IMR-90 (cell line): ENCODE data around the gene ARHGEF10L. TPM values are rescaled to one million over a fixed set of nuclear protein-coding genes. Genes with fewer than 3 reads are reported as not detected.

Experiments
- ATAC-seq: fragments of 200-7000 bp; cut with Tn5 transposase; 2 replicates; pipeline ENCODE4 v1.9.1; 2020; ENCODE audit warnings: low read depth, mild to moderate bottlenecking, moderate library complexity
- BruUV-seq: library from RNA; stranded (reverse); fragments of 400-500 nt; replicated peaks from 2 replicates; lab custom pipeline; 2021; lab: Mats Ljungman, UMichigan
- CTCF ChIA-PET: fragments of 300-600 bp; formaldehyde crosslinking; extraction: SDS; loops from one replicate; lab custom pipeline; 2021; ENCODE audit warnings: antibody characterized with exemption; lab: Yijun Ruan, JAX
- POLR2A ChIA-PET: fragments of 300-600 bp; sonication (Branson Sonifier 250); formaldehyde crosslinking; loops from one replicate; lab custom pipeline; 2022; ENCODE audit warnings: antibody characterized with exemption; ENCODE audit not compliant: unreplicated experiment; lab: Charles Lee
- DNase-seq: peaks from one replicate; pipeline ENCODE4 v3.0.0; 2013
- H2AFZ ChIP-seq: replicated peaks from 2 replicates; pipeline ENCODE3; 2013; ENCODE audit warnings: low read length, mild to moderate bottlenecking; ENCODE audit not compliant: poor library complexity
- H2AK5ac ChIP-seq: 2 replicates; pipeline ENCODE4 v1.6.1; 2013; ENCODE audit warnings: low read depth, low read length, inconsistent platforms
- H2AK9ac ChIP-seq: replicated peaks from 2 replicates; pipeline ENCODE3; 2013; ENCODE audit warnings: mild to moderate bottlenecking, low read depth, low read length, moderate library complexity; ENCODE audit not compliant: poor library complexity
- H2BK120ac ChIP-seq: 2 replicates; pipeline ENCODE4 v1.6.1; 2013; ENCODE audit warnings: low read depth, low read length, inconsistent platforms
- H2BK15ac ChIP-seq: 3 replicates; pipeline ENCODE4 v1.6.1; 2013; ENCODE audit warnings: low read depth, low read length, inconsistent platforms
- H2BK20ac ChIP-seq: 2 replicates; pipeline ENCODE4 v1.6.1; 2013; ENCODE audit warnings: low read depth, mild to moderate bottlenecking, inconsistent platforms, low read length, moderate library complexity
- H2BK5ac ChIP-seq: 2 replicates; pipeline ENCODE4 v1.6.1; 2013; ENCODE audit warnings: mild to moderate bottlenecking, low read depth, low read length, inconsistent platforms; ENCODE audit not compliant: poor library complexity, severe bottlenecking
- H3K14ac ChIP-seq: replicated peaks from 2 replicates; pipeline ENCODE4 v1.6.1; 2013; ENCODE audit warnings: low read depth, low read length, inconsistent platforms
- H3K18ac ChIP-seq: 2 replicates; pipeline ENCODE4 v1.6.1; 2013; ENCODE audit warnings: low read depth, low read length, control low read depth
- H3K23ac ChIP-seq: 2 replicates; pipeline ENCODE4 v1.6.1; 2013; ENCODE audit warnings: low read depth, low read length, inconsistent platforms
- H3K27ac ChIP-seq: 2 replicates; pipeline ENCODE4 v1.5.1; 2013; ENCODE audit warnings: mild to moderate bottlenecking, control low read depth, low read length; ENCODE audit not compliant: insufficient read depth
- H3K27me3 ChIP-seq: 2 replicates; pipeline ENCODE4 v1.6.1; 2013; ENCODE audit warnings: low read length; ENCODE audit not compliant: control insufficient read depth, insufficient read depth
- H3K36me3 ChIP-seq: 2 replicates; pipeline ENCODE4 v1.6.1; 2013; ENCODE audit warnings: low read length, mixed read lengths; ENCODE audit not compliant: control insufficient read depth, insufficient read depth
- H3K4ac ChIP-seq: 2 replicates; pipeline ENCODE4 v1.6.1; 2013; ENCODE audit warnings: low read depth, low read length, inconsistent platforms
- H3K4me1 ChIP-seq: 2 replicates; pipeline ENCODE4 v1.6.1; 2013; ENCODE audit warnings: low read length, mixed read lengths; ENCODE audit not compliant: control insufficient read depth, insufficient read depth
- H3K4me2 ChIP-seq: 2 replicates; pipeline ENCODE4 v1.6.1; 2013; ENCODE audit warnings: low read depth, mild to moderate bottlenecking, control low read depth, low read length, moderate library complexity
- H3K4me3 ChIP-seq: 2 replicates; pipeline ENCODE4 v1.5.1; 2013; ENCODE audit warnings: low read depth, mild to moderate bottlenecking, control low read depth, low read length, moderate library complexity; ENCODE audit not compliant: insufficient read depth
- H3K56ac ChIP-seq: 2 replicates; pipeline ENCODE4 v1.6.1; 2013; ENCODE audit warnings: low read length, inconsistent platforms; ENCODE audit not compliant: insufficient read depth; ENCODE audit errors: extremely low read depth
- H3K79me1 ChIP-seq, 2 experiments: 2 replicates each; pipeline ENCODE4 v1.6.1; 2013; ENCODE audit warnings: low read length in 2 of 2, inconsistent platforms in 1 of 2, low read depth in 1 of 2
- H3K9ac ChIP-seq: 2 replicates; pipeline ENCODE4 v1.6.1; 2013; ENCODE audit warnings: low read depth, low read length, control low read depth
- H3K9me1 ChIP-seq: 2 replicates; pipeline ENCODE4 v1.6.1; 2013; ENCODE audit warnings: low read length, inconsistent platforms; ENCODE audit not compliant: insufficient read depth
- H3K9me3 ChIP-seq: 2 replicates; pipeline ENCODE4 v1.6.1; 2013; ENCODE audit warnings: low read length; ENCODE audit not compliant: control insufficient read depth, insufficient read depth
- H4K20me1 ChIP-seq: 2 replicates; pipeline ENCODE4 v1.6.1; 2013; ENCODE audit warnings: low read length, inconsistent platforms; ENCODE audit not compliant: insufficient read depth
- H4K5ac ChIP-seq: 2 replicates; pipeline ENCODE4 v1.6.1; 2013; ENCODE audit warnings: mild to moderate bottlenecking, low read depth, low read length, control low read depth
- H4K8ac ChIP-seq, 2 experiments: 2 replicates each; pipeline ENCODE4 v1.6.1; 2013; ENCODE audit warnings: low read depth in 2 of 2, low read length in 2 of 2, control low read depth in 1 of 2, inconsistent platforms in 1 of 2
- H4K91ac ChIP-seq: 2 replicates; pipeline ENCODE4 v1.6.1; 2013; ENCODE audit warnings: low read depth, low read length, inconsistent platforms; ENCODE audit not compliant: insufficient read depth
- CEBPB ChIP-seq: IDR thresholded peaks from 2 replicates; pipeline ENCODE4 v1.6.1; 2012; ENCODE audit warnings: low read depth, low read length, improper control_type of control experiment
- MAZ ChIP-seq: IDR thresholded peaks from 2 replicates; pipeline ENCODE4 v1.6.1; 2012; ENCODE audit warnings: low read depth, mild to moderate bottlenecking, low read length, improper control_type of control experiment, moderate library complexity, borderline replicate concordance
- NFE2L2 ChIP-seq: fragments of 150-350 bp; IDR thresholded peaks from 2 replicates; pipeline ENCODE4 v1.6.1; 2016; ENCODE audit warnings: low read depth, mild to moderate bottlenecking, low read length
- POLR2A ChIP-seq: IDR thresholded peaks from 2 replicates; pipeline ENCODE4 v1.6.1; 2012; ENCODE audit warnings: mild to moderate bottlenecking, low read depth, low read length
- RAD21 ChIP-seq: IDR thresholded peaks from 2 replicates; pipeline ENCODE4 v1.6.1; 2012; ENCODE audit warnings: low read length, improper control_type of control experiment
- RCOR1 ChIP-seq: IDR thresholded peaks from 2 replicates; pipeline ENCODE4 v1.6.1; 2012; ENCODE audit warnings: mild to moderate bottlenecking, low read length, improper control_type of control experiment; ENCODE audit not compliant: insufficient replicate concordance
- RFX5 ChIP-seq: IDR thresholded peaks from 2 replicates; pipeline ENCODE4 v1.8.0; 2012; ENCODE audit warnings: low read depth, mild to moderate bottlenecking, low read length, moderate library complexity
- WGBS, 2 experiments: methylation state at CpG; one replicate each; pipeline versions ENCODE4 v1.1.5 to v1.1.7; 2013; ENCODE audit warnings: missing lambda C conversion rate in 2 of 2; ENCODE audit not compliant: insufficient read length in 1 of 2; ENCODE audit errors: extremely low coverage in 2 of 2; 5-methylcytosine and 5-hydroxymethylcytosine counted together
- dilution Hi-C: fragments of 300-500 bp; cut with HindIII; formaldehyde crosslinking; loops from one replicate; pipeline ENCODE4 v1.14.3; 2018; ENCODE audit warnings: low sequenced_read_pairs; ENCODE audit not compliant: unreplicated experiment
- in situ Hi-C: fragments of 300-500 bp; cut with MboI; formaldehyde crosslinking; loops from 3 replicates; pipeline ENCODE4 v1.14.3; 2019; ENCODE audit warnings: low sequenced_read_pairs, inconsistent platforms, mixed read lengths
- intact Hi-C: fragments of 100-400 bp; cut with micrococcal nuclease; formaldehyde crosslinking; loops from 2 replicates; pipeline ENCODE4 v1.10.0; 2022
- polyA plus RNA-seq, 3 experiments: library from polyadenylated mRNA; depleted of rRNA; stranded (reverse); fragments of >200 nt; gene quantifications; 2 replicates each; pipeline ENCODE4 v1.2.3, GENCODE V29; 2012; ENCODE audit warnings: low replicate concordance in 1 of 3
- total RNA-seq: library from RNA; depleted of rRNA; stranded (reverse); fragments of >200 nt; gene quantifications from 2 replicates; pipeline ENCODE4 v1.2.3, GENCODE V29; 2012
- TF ChIP-seq, protein P1 (sequence below): fragments of 150-350 bp; IDR thresholded peaks from 2 replicates; pipeline ENCODE4 v1.6.1; 2016; ENCODE audit warnings: low read depth, mild to moderate bottlenecking, low read length, moderate library complexity, borderline replicate concordance
- TF ChIP-seq, protein P2 (sequence below): conservative IDR thresholded peaks from 2 replicates; pipeline ENCODE4 v1.5.1; 2012; ENCODE audit warnings: mild to moderate bottlenecking, low read depth, low read length, improper control_type of control experiment

Gene ARHGEF10L
- total and polyA plus RNA-seq, 2 of the 4 experiments (the other 2 are of a cell fraction) = 4.8 to 12.4 TPM

DNA sequence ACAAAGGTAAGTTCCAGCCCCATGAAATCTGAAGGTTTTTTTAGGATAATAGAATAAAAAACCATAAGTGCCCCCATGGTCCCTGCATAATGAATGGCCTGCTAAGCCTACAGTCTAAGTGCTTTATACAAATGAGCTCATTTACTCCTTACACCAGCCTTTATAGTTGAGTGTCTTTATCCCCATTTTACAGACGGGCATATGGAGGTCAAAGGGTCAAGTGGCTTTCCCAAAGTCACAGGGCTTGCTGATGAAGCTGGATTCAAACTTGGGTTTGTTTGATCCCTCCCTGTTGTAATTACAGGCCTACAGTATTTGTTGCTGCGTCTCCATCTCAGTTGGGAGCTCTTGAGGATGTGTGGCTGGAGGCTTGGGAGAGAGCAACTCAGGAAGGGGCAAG, 28.3 kb upstream of the ARHGEF10L start:
- no peak overlapping the region for H3K4ac ChIP-seq
- H2AK5ac ChIP-seq = no peak overlapping the region
- H2BK20ac ChIP-seq = no peak overlapping the region
- no peak overlapping the region for H2BK120ac ChIP-seq
- no peaks in the 10 kb centered on the region for H4K20me1 ChIP-seq
- no CpG with 5 or more reads among the region's 2 CpGs for WGBS, 2 experiments
- H4K5ac ChIP-seq = no peak overlapping the region
- no peaks in the 10 kb centered on the region for H3K4me1 ChIP-seq
- BruUV-seq = no TSS peak
- no peak overlapping the region for H2AFZ ChIP-seq
- ATAC-seq (no peak), DNase-seq (no peak)
- H3K9ac ChIP-seq = no peak overlapping the region
- no peak overlapping the region for H3K4me2 ChIP-seq
- no peak overlapping the region for H3K27ac ChIP-seq
- H3K27me3 ChIP-seq = peaks cover 18% of the 10 kb centered on the region
- H3K9me3 ChIP-seq = no peaks in the 10 kb centered on the region
- H3K14ac ChIP-seq = no peak overlapping the region
- no peak overlapping the region for H2BK5ac ChIP-seq
- dilution Hi-C loops = no loop called here
- H3K9me1 ChIP-seq = no peaks in the 10 kb centered on the region
- in situ Hi-C loops = no loop called here
- no peak overlapping the region for H2AK9ac ChIP-seq
- H3K56ac ChIP-seq = no peak overlapping the region
- no peak overlapping the region for H2BK15ac ChIP-seq
- H3K18ac ChIP-seq = no peak overlapping the region
- H3K36me3 ChIP-seq = no peaks in the 10 kb centered on the region
- intact Hi-C loops = no loop called here
- ChIA-PET POLR2A (no interaction called here), CTCF (interaction anchor here (0.8 to 1.2 kb wide), 2 partner anchors 9 to 17 kb away, joined by 4 to 5 read pairs; no protein-coding TSS in a partner anchor)
- no peak overlapping the region for H3K23ac ChIP-seq
- no peak overlapping the region for H4K8ac ChIP-seq
- TF ChIP-seq CEBPB = no peak
- TF ChIP-seq RFX5 = no peak
- TF ChIP-seq, protein P1, sequence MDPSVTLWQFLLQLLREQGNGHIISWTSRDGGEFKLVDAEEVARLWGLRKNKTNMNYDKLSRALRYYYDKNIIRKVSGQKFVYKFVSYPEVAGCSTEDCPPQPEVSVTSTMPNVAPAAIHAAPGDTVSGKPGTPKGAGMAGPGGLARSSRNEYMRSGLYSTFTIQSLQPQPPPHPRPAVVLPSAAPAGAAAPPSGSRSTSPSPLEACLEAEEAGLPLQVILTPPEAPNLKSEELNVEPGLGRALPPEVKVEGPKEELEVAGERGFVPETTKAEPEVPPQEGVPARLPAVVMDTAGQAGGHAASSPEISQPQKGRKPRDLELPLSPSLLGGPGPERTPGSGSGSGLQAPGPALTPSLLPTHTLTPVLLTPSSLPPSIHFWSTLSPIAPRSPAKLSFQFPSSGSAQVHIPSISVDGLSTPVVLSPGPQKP = no peak
- TF ChIP-seq POLR2A = no peak
- TF ChIP-seq NFE2L2 = no peak
- no peak for TF ChIP-seq RCOR1
- no peak for TF ChIP-seq MAZ
- TF ChIP-seq, protein P2, sequence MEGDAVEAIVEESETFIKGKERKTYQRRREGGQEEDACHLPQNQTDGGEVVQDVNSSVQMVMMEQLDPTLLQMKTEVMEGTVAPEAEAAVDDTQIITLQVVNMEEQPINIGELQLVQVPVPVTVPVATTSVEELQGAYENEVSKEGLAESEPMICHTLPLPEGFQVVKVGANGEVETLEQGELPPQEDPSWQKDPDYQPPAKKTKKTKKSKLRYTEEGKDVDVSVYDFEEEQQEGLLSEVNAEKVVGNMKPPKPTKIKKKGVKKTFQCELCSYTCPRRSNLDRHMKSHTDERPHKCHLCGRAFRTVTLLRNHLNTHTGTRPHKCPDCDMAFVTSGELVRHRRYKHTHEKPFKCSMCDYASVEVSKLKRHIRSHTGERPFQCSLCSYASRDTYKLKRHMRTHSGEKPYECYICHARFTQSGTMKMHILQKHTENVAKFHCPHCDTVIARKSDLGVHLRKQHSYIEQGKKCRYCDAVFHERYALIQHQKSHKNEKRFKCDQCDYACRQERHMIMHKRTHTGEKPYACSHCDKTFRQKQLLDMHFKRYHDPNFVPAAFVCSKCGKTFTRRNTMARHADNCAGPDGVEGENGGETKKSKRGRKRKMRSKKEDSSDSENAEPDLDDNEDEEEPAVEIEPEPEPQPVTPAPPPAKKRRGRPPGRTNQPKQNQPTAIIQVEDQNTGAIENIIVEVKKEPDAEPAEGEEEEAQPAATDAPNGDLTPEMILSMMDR = no peak
- TF ChIP-seq RAD21 = no peak
- no peak overlapping the region for H4K91ac ChIP-seq
- no peak overlapping the region for H3K4me3 ChIP-seq
- no peaks in the 10 kb centered on the region for H3K79me1 ChIP-seq
